ENCODE data around the gene DECR2. TPM values are rescaled to one million over a fixed set of nuclear protein-coding genes. Genes with fewer than 3 reads are reported as not detected.

Gene DECR2
- total RNA-seq, 2 donors from 2014 or later, result 4.5 to 28.6 TPM

DNA sequence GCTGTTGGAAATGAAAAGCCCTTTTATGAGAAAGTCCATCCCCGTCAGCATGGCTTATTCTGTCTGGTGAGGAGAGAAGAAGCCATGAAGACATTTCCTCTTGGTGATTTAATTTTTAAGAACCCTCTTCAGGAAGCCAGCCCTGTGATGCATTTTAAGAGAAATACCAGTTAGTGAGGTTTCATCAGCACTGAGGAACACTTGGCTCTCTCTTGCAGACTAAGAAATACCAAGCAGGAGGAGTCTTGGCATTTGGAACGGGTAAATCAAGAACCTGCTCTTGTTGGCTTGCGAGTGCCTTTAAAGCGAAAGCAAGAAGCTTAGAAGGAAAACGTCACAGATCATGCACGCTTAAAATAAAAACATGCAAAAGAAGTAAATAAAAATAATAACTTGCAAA is 41.3 kb downstream of the DECR2 start:
- no peaks in the 10 kb centered on the region for H3K9me3 Mint-ChIP-seq
- H3K4me1 Mint-ChIP-seq (ENCODE audit: low read depth in 2 of 2), result peaks cover 2 to 6% of the 10 kb centered on the region in 2 donors
- H3K4me3 Mint-ChIP-seq, result no peak overlapping the region
- no peak overlapping the region for H3K27ac Mint-ChIP-seq
- DNase-seq (ENCODE audit: low spot score) (no peak), ATAC-seq (no peak)
- H3K36me3 Mint-ChIP-seq, result no peaks in the 10 kb centered on the region
- H3K27me3 Mint-ChIP-seq, result no peaks in the 10 kb centered on the region

DNA sequence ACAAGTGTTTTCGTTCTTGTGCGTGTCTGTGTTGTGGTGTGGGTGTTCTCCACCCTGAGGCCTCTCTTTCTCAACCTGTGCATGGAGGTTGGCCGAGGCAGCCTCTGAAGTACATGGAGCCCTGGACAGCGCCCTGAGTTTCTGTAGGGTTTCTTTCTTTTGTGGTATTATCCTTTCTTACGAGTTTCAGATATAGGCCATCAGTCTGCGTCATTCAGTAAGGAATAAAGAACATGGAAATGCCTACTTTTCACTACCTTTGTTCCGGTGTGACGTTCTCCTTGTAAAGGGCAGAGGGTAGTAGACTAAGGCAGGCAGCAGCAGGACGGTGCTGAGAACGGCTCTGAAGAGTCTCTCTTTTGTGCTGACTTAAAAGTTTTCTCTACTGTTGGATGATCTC is 42.3 kb downstream of the DECR2 start:
- DNase-seq (ENCODE audit: low spot score) (no peak), ATAC-seq (no peak)
- Mint-ChIP-seq H3K36me3 (no peaks in the 10 kb centered on the region), H3K27ac (no peak overlapping the region), H3K9me3 (no peaks in the 10 kb centered on the region), H3K4me3 (no peak overlapping the region), H3K4me1 (ENCODE audit: low read depth in 2 of 2) (peaks cover 2 to 6% of the 10 kb centered on the region in 2 donors), H3K27me3 (no peaks in the 10 kb centered on the region)

DNA sequence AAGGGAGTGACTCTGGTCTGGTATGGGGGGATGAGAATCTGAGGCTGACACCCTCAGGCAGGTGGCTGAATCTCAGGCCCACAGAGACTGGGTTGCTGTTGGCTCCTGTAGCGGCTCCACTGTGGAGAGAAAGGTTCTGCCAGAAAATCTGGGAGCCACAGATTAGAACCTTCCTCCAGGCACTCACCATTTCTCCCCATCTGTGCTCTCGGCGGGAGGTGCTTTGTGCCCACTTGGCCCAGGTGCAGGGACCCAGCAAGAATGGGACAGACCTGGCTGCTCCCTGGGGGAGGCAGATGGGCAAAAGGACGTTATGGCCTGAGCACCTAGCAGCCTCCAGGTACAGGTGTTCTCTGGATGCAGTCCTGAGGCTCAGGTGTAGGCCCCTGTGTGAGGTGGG is 43.9 kb downstream of the DECR2 start:
- H3K27me3 Mint-ChIP-seq, result no peaks in the 10 kb centered on the region
- ATAC-seq (no peak), DNase-seq (ENCODE audit: low spot score) (no peak)
- H3K9me3 Mint-ChIP-seq, result no peaks in the 10 kb centered on the region
- no peaks in the 10 kb centered on the region for H3K36me3 Mint-ChIP-seq
- no peak overlapping the region for H3K4me3 Mint-ChIP-seq
- H3K4me1 Mint-ChIP-seq (ENCODE audit: low read depth in 2 of 2), result peaks cover 0 to 2% of the 10 kb centered on the region in 2 donors
- no peak overlapping the region for H3K27ac Mint-ChIP-seq

DNA sequence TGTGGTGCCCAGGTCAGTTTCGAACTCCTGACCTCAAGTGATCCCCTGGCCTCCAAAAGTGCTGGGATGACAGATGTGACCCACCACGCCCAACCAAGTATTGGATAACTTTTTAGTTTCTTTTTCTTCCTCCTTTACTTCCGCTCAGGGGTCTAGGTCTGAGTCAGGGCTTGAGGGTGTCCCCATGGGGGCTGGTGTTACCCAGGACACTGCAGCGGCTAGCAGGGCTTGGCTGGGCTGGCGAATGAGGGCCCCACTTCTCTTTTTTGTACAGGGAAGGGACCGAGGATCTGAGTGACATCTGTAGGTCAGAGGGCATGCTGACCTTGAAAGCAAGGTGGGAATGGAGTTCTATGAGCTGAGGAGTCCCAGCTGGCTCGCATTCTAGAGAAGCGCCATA is 48.7 kb downstream of the DECR2 start:
- Mint-ChIP-seq H3K4me3 (no peak overlapping the region), H3K27ac (no peak overlapping the region), H3K9me3 (no peaks in the 10 kb centered on the region), H3K4me1 (ENCODE audit: low read depth in 2 of 2) (peaks cover 0 to 10% of the 10 kb centered on the region in 2 donors), H3K36me3 (no peaks in the 10 kb centered on the region), H3K27me3 (no peaks in the 10 kb centered on the region)
- DNase-seq (ENCODE audit: low spot score) (no peak), ATAC-seq (no peak)

DNA sequence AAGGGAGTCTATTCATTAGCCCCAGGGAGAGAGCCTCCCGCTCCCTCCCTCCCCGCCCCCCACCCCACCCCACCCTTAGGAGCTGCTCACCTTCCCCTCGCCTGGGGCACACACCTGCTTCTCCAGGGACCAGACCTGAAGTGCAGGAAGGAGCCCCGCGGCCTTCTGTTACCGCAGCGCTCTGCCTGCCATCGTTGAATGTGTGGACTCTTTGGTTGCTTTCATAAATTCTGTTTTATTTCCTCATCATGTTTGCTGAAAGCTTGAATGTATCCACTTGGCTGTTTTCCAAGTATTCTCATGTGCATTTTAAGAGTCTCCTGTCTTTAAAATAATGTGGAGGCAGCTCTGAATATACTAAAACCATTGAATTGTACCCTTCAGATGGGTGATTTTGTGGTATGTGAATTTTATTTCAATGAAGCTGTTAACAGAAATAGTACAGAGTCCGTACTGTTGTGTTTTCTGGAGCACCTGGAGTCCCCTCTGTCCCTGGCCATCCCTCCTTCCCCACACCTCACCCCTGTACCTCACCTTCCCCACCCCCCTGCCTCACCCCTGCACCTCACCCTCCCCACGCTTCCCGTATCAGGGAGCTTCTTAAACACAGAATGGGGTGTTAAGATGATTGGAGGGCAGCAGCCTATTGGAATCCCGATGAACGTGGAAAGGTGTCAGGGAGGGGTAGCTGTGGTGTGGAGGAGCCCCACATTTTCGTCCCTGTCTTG is 49.3 kb downstream of the DECR2 start:
- Mint-ChIP-seq H3K9me3 (no peaks in the 10 kb centered on the region), H3K4me1 (ENCODE audit: low read depth in 2 of 2) (peaks cover 0 to 10% of the 10 kb centered on the region in 2 donors), H3K36me3 (no peaks in the 10 kb centered on the region), H3K27me3 (no peaks in the 10 kb centered on the region), H3K4me3 (no peak overlapping the region), H3K27ac (no peak overlapping the region)
- ATAC-seq, result no peak
- no peak for DNase-seq (ENCODE audit: low spot score)

DNA sequence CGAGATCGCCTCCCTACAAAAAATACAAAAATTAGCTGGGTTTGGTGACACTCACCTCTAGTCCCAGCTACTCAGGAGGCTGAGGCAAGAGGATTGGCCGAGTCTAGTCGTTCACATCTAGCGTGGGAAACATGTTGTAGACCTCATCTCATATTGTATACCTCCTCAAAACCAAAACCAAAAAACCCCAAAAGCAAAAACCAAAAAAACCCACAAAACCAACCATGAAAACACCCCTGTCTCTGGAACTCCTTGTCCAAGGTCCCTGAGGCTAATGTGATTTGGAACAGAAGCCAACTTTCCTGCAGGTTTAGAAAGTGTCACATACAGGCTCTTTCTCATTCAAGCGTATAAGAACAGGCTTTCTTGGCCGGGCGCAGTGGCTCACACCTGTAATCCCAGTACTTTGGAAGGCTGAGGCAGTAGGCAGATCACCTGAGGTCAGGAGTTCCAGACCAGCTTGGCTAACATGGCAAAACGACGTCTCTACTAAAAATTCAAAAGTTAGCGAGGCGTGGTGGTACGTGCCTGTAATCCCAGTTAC is 52.8 kb downstream of the DECR2 start:
- Mint-ChIP-seq H3K4me1 (ENCODE audit: low read depth in 2 of 2) (peaks cover 4 to 16% of the 10 kb centered on the region in 2 donors), H3K27me3 (no peaks in the 10 kb centered on the region), H3K4me3 (no peak overlapping the region), H3K9me3 (no peaks in the 10 kb centered on the region), H3K27ac (no peak overlapping the region), H3K36me3 (no peaks in the 10 kb centered on the region)
- ATAC-seq (no peak), DNase-seq (ENCODE audit: low spot score) (no peak)

DNA sequence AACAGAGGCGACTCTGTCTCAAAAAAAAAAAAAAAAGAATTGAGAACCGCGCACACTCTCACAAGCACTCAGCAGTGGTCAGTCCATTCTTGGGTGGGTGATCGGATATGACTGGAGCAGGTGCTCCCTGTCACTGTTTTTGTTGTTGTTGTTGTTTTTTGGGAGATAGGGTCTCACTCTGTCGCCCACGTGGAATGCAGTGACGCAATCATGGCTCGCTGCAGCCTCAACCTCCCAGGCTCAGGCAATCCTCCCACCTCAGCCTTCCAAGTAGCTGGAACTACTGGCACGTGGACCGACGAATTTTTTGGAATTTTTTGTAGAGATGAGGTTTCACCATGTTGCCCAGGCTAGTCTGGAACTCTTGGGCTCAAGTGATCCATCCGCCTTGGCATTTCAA is 53.8 kb downstream of the DECR2 start:
- H3K4me3 Mint-ChIP-seq, result no peak overlapping the region
- DNase-seq (ENCODE audit: low spot score) (no peak), ATAC-seq (no peak)
- H3K36me3 Mint-ChIP-seq, result no peaks in the 10 kb centered on the region
- no peaks in the 10 kb centered on the region for H3K9me3 Mint-ChIP-seq
- no peak overlapping the region for H3K27ac Mint-ChIP-seq
- no peaks in the 10 kb centered on the region for H3K27me3 Mint-ChIP-seq
- peaks cover 4 to 16% of the 10 kb centered on the region in 2 donors for H3K4me1 Mint-ChIP-seq (ENCODE audit: low read depth in 2 of 2)

DNA sequence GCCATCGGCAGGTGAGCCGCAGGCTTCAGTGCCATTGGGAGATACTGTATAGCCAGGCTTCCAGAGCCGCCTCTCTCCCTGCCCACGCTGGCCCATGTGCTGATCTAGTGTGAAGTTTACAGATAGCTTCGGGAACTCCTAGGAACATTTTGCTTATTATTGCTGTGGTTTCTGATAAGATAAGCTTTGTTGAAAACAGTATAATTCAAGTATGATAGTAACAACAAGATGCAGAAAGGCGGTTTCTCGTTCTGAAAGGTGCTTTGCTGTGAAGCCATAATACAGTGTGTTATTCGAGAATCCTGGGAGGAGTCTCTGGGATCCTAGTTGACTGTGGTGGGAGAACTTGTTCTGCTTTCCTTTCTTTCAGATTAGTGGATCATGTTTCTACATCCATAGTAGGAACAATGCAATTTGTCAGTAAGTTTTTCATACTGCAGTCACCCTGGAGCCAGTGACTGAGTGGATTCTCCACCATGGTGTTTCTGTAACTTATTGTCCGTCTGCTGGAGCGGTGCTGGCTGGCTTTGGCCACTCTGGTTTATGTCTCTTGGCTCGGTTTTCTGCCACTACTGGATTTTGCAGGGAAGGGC is 55.3 kb downstream of the DECR2 start:
- no peak overlapping the region for H3K4me3 Mint-ChIP-seq
- peaks cover 9 to 19% of the 10 kb centered on the region in 2 donors for H3K4me1 Mint-ChIP-seq (ENCODE audit: low read depth in 2 of 2)
- peaks cover 5% of the 10 kb centered on the region for H3K36me3 Mint-ChIP-seq
- DNase-seq (ENCODE audit: low spot score) (no peak), ATAC-seq (no peak)
- no peaks in the 10 kb centered on the region for H3K9me3 Mint-ChIP-seq
- no peak overlapping the region for H3K27ac Mint-ChIP-seq
- H3K27me3 Mint-ChIP-seq, result no peaks in the 10 kb centered on the region

DNA sequence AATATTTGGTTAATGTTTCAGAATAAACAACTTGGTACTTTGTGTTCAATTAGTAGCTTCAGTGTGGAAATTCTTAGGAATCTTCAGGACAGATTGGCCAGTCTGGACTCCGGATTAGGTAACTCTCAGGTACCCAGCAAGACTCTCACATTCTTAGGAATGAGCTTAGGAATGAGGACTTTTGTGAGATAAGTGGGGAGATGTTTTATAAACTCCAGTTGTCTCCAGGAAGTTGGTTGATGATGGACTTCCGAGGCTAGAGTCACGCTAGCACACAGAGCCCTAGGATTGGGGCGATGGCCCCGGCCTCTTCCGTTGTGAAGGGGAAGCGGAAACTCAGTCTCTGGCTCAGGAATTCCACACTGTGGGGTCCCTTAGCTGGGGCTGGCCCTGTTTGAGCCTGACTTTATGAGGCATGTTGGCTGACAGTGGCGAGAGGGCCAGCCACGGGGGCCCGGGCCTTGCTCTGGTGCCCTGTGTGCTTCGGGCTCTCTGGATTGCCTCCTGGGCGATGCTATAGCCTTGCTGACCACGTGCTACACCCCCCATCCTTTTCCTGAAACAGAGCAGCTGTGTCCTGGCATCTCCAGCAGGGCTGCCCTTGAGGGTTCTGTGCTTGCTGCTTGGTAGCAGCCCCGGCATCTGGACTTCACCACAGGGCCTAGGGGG is 56.2 kb downstream of the DECR2 start:
- Mint-ChIP-seq H3K36me3 (peaks cover 6% of the 10 kb centered on the region), H3K4me1 (ENCODE audit: low read depth in 2 of 2) (peaks cover 9 to 21% of the 10 kb centered on the region in 2 donors), H3K27ac (no peak overlapping the region), H3K9me3 (no peaks in the 10 kb centered on the region), H3K27me3 (no peaks in the 10 kb centered on the region), H3K4me3 (no peak overlapping the region)
- ATAC-seq (no peak), DNase-seq (ENCODE audit: low spot score) (no peak)

DNA sequence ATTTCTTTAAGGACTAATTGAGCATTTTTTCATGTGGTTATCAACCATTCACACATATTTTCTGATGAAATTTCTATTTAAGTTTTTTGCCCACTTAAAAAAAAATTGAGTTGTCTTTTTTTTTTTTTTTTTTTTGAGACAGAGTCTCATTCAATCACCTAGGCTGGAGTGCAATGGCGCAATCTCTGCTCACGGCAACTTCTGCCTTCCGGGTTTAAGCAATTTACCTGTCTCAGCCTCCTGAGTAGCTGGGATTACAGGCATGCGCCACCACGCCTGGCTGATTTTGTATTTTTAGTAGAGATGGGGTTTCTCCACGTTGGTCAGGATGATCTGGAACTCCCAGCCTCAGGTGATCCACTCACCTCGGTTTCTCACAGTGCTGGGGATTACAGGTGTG is 58.1 kb downstream of the DECR2 start:
- Mint-ChIP-seq H3K9me3 (no peaks in the 10 kb centered on the region), H3K36me3 (peaks cover 6% of the 10 kb centered on the region), H3K27ac (no peak overlapping the region), H3K27me3 (no peaks in the 10 kb centered on the region), H3K4me1 (ENCODE audit: low read depth in 2 of 2) (peaks cover 9 to 14% of the 10 kb centered on the region in 2 donors), H3K4me3 (no peak overlapping the region)
- no peak for DNase-seq (ENCODE audit: low spot score)
- ATAC-seq, result no peak

DNA sequence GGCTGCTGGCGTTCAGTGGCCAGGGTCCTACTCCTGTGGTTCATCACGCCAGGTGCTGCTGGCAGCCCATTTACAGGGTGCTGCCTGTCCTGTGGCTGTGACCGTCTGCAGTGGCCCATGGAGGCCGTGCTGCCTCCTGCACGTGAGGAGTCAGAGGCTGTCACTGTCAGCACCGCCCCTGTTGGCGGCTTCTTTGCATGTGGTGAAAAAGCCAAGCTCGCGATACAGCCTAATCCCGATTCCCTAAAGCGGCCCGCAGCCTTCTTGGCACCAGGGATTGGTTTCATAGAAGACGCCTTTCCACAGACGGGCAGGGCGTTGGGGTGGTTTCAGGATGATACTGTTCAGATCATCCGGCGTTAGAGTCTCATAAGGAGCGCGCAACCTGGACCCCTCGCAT is 59.1 kb downstream of the DECR2 start:
- Mint-ChIP-seq H3K4me3 (no peak overlapping the region), H3K36me3 (peaks cover 6% of the 10 kb centered on the region), H3K9me3 (no peaks in the 10 kb centered on the region), H3K27ac (no peak overlapping the region), H3K27me3 (no peaks in the 10 kb centered on the region), H3K4me1 (ENCODE audit: low read depth in 2 of 2) (peaks cover 9 to 14% of the 10 kb centered on the region in 2 donors)
- ATAC-seq (no peak), DNase-seq (ENCODE audit: low spot score) (no peak)

Other genes starting within 250 kb of the DECR2 start
- gene HBZ, start 249.2 kb upstream of the DECR2 start, total RNA-seq, result not detected
- not detected for gene HBM, start 235.9 kb upstream of the DECR2 start, total RNA-seq
- gene HBA2, start 229.0 kb upstream of the DECR2 start, total RNA-seq, result not detected
- gene HBA1, start 225.2 kb upstream of the DECR2 start, total RNA-seq, result 1 to 10 TPM in 1 of 2 donors, not detected in 1; 4.6 TPM
- not detected for gene HBQ1, start 221.4 kb upstream of the DECR2 start, total RNA-seq
- 100 to 1,000 TPM in 1 of 2 donors, 10 to 100 TPM in 1; 54.2 to 115 TPM for gene LUC7L, start 172.4 kb upstream of the DECR2 start, total RNA-seq
- gene FAM234A, start 167.1 kb upstream of the DECR2 start, total RNA-seq, result 10 to 100 TPM; 10.5 to 13.0 TPM
- not detected for gene RGS11, start 125.9 kb upstream of the DECR2 start, total RNA-seq
- gene ARHGDIG, start 121.3 kb upstream of the DECR2 start, total RNA-seq, result not detected
- gene PDIA2, start 118.7 kb upstream of the DECR2 start, total RNA-seq, result not detected
- gene AXIN1, start 49.2 kb upstream of the DECR2 start, total RNA-seq, result 10 to 100 TPM; 20.1 to 29.1 TPM
- 10 to 100 TPM; 80.6 to 98.6 TPM for gene MRPL28, start 31.3 kb upstream of the DECR2 start, total RNA-seq
- gene PGAP6, start 19.9 kb upstream of the DECR2 start, total RNA-seq, result 10 to 100 TPM; 39.4 to 46.8 TPM
- gene NME4, start 4.7 kb upstream of the DECR2 start, total RNA-seq, result 1 to 10 TPM; 2.7 to 9.1 TPM
- gene RAB11FIP3, start 23.8 kb downstream of the DECR2 start, total RNA-seq, result 10 to 100 TPM; 21.9 to 53.4 TPM
- 100 to 1,000 TPM; 139 to 201 TPM for gene CAPN15, start 125.8 kb downstream of the DECR2 start, total RNA-seq
- gene PRR35, start 158.5 kb downstream of the DECR2 start, total RNA-seq, result under 1 TPM; 0.12 to 0.64 TPM
- gene NHLRC4, start 165.1 kb downstream of the DECR2 start, total RNA-seq, result under 1 TPM; 0.33 to 0.48 TPM
- 10 to 100 TPM; 27.6 to 60.9 TPM for gene PIGQ, start 168.1 kb downstream of the DECR2 start, total RNA-seq
- gene RAB40C, start 188.2 kb downstream of the DECR2 start, total RNA-seq, result 10 to 100 TPM; 16.7 to 18.7 TPM
- 1 to 10 TPM in 1 of 2 donors, under 1 TPM in 1; 0.75 to 1.1 TPM for gene WFIKKN1, start 229.1 kb downstream of the DECR2 start, total RNA-seq
- gene METTL26, start 234.4 kb downstream of the DECR2 start, total RNA-seq, result 100 to 1,000 TPM in 1 of 2 donors, 10 to 100 TPM in 1; 93.7 to 115 TPM
- gene MCRIP2, start 239.9 kb downstream of the DECR2 start, total RNA-seq, result 10 to 100 TPM; 29.5 to 57.7 TPM
- 100 to 1,000 TPM in 1 of 2 donors, 10 to 100 TPM in 1; 49.7 to 130 TPM for gene WDR90, start 247.5 kb downstream of the DECR2 start, total RNA-seq

All from natural killer cell treated with Interleukin-12 subunit alpha and Interleukin-12 subunit beta and Interleukin-15 and Interleukin-18, amount 100 ng/mL, for 72 hours (primary cell).